ENCODE measurements around the gene FAM217B. TPM values are rescaled to one million over a fixed set of nuclear protein-coding genes. Genes with fewer than 3 reads are reported as not detected.

Gene FAM217B, protein sequence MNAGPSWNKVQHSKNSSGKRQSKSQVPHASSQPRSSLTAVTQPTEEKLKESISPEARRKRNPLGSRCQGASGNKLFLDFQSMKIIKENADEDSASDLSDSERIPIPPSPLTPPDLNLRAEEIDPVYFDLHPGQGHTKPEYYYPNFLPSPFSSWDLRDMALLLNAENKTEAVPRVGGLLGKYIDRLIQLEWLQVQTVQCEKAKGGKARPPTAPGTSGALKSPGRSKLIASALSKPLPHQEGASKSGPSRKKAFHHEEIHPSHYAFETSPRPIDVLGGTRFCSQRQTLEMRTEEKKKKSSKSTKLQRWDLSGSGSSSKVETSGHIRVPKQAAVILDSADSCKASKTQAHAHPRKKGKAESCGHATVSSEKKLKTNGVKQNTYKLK
- total RNA-seq: 3.1 and 3.6 TPM in 2 replicates

DNA sequence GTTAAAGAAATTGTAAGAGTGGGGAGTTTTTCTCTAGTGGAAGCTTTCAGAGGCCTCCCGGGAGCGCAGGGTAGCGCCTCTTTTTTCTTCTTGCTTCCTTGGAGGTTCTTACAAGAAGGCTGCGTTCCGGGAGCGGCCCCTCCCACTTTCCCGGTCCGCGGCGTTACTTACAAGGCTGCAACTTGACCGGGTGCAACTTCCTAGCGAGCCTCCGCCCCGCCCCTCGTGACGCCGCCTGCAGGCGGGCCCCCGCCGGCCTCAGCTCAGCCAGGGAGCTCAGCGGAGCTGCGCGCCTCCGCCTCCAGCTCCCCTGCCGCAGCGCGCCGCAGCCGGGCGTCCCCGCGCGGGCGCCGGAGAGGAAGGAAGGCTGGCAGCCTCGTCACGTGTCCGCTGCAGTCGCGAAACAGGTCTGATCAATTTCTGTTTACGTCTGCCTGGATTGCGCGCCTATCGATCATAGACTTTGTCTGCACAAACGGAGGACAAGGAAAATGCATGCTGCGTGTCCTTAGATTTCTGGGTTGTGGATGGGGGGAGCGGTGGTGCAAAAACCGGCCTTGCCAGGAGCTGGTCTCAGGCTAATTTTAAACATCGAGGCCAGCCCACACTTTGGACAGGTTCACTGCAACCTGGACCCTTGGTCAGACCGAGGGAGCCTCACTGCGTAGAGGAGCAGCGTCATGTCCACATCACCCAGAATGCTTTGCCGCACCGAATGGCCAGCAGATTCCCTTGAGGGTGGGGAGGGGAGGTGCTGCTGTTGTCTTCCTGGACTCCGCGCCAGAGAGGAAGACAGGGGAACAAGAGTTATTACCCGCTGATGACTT lies at the start of gene FAM217B, which contains the start of gene PPP1R3D:
Gene FAM217B (plus strand): TSS at position 261 of the 827 bp plus-strand sequence. CDS start 3,555 bp downstream, outside the sequence.
Gene PPP1R3D (minus strand): TSS at position 177 of the 827 bp plus-strand sequence. CDS start 374 bp downstream, outside the sequence.

GRCh38 chr20:59933296-59933848 lies 6.8 kb upstream of the FAM217B start, which contains the start of gene SYCP2:
Gene SYCP2, minus strand, starts transcription at chr20:59933637. Its CDS starts 11,224 bp downstream, at chr20:59922413.

GRCh38 chr20:59958123-59958522 lies 17.9 kb downstream of the FAM217B start, which contains the start of gene CDH26:
Gene CDH26, plus strand, starts transcription at chr20:59958423. Its CDS starts 304 bp downstream, at chr20:59958727.

Other genes starting within 250 kb of the FAM217B start
- gene SYCP2, start 6.8 kb upstream of the FAM217B start, total RNA-seq: 0.40 and 0.99 TPM in 2 replicates
- gene PPP1R3D, start 84 bp upstream of the FAM217B start, total RNA-seq: 4.0 and 4.4 TPM in 2 replicates
- 0.12 and 0.26 TPM in 2 replicates for gene CDH26, start 18.0 kb downstream of the FAM217B start, total RNA-seq